GM13976 (cell line): Measurements from ENCODE around the gene CDC14A.
A peak's percentile ranks its signal among the peaks of the same experiment; 100 is the strongest.
"Not testable (repeated sequence)": the region's sequence is repeated elsewhere in the genome, so short reads cannot be mapped to it uniquely, and the experiment has no call there.

Source experiments
- DNase-seq: peaks from one replicate; pipeline ENCODE4 v3.0.0; 2012; ENCODE audit warnings: low spot score
- CTCF ChIP-seq: IDR thresholded peaks from 2 replicates; pipeline ENCODE4 v1.5.1; 2012; ENCODE audit warnings: borderline replicate concordance, mild to moderate bottlenecking; ENCODE audit not compliant: insufficient read depth; ENCODE audit errors: extremely low read depth, missing control alignments, control extremely low read depth
- in situ Hi-C: fragments of 300-500 bp; cut with MboI; formaldehyde crosslinking; loops from one replicate; pipeline ENCODE4 v1.12.0; 2022; ENCODE audit warnings: low sequenced_read_pairs, mixed read lengths, inconsistent platforms; ENCODE audit not compliant: unreplicated experiment

CDC14A gene

GRCh38 chr1:100396651-100397050, 44.3 kb downstream of the CDC14A start:
- no peak for DNase-seq

GRCh38 chr1:100397681-100398080, 45.4 kb downstream of the CDC14A start:
- DNase-seq = no peak
- in situ Hi-C loops = no loop called here
- TF ChIP-seq CTCF = no peak

More at GRCh38 chr1:100396651-100397050, 44.3 kb downstream of the CDC14A start:
- TF ChIP-seq CTCF = no peak
- in situ Hi-C loops = no loop called here

- in situ Hi-C loops = no loop called here
- DNase-seq = no peak
- TF ChIP-seq CTCF = no peak
These were observed 46.3 kb downstream of the CDC14A start for GRCh38 chr1:100398648-100399047.

- DNase-seq = peak; percentile 26
- in situ Hi-C loops = no loop called here
- TF ChIP-seq CTCF = no peak
These were observed 48.1 kb downstream of the CDC14A start for GRCh38 chr1:100400404-100400803.

- in situ Hi-C loops = no loop called here
- no peak for DNase-seq
- TF ChIP-seq CTCF = no peak
These were observed 52.5 kb downstream of the CDC14A start for GRCh38 chr1:100404821-100405220.

GRCh38 chr1:100405902-100406301, 53.6 kb downstream of the CDC14A start:
- in situ Hi-C loops, DNase-seq: not testable (repeated sequence)

GRCh38 chr1:100407390-100407789, 55.1 kb downstream of the CDC14A start:
- DNase-seq, in situ Hi-C loops: not testable (repeated sequence)

GRCh38 chr1:100411019-100411418, 58.7 kb downstream of the CDC14A start:
- no peak for DNase-seq
- in situ Hi-C loops = no loop called here
- TF ChIP-seq CTCF = no peak
